IPS-15b (cell line): ENCODE data around the gene COMMD6.

Source experiments
- H3K27me3 ChIP-seq: one replicate; pipeline ENCODE4 v1.6.1; 2013; ENCODE audit warnings: low read length; ENCODE audit not compliant: control insufficient read depth, insufficient read depth
- H3K36me3 ChIP-seq: one replicate; pipeline ENCODE4 v1.6.1; 2013; ENCODE audit warnings: low read length; ENCODE audit not compliant: control insufficient read depth, insufficient read depth
- H3K4me1 ChIP-seq: one replicate; pipeline ENCODE4 v1.6.1; 2013; ENCODE audit warnings: mild to moderate bottlenecking, low read length; ENCODE audit not compliant: control insufficient read depth, insufficient read depth
- H3K4me3 ChIP-seq: one replicate; pipeline ENCODE4 v1.5.1; 2013; ENCODE audit warnings: low read depth, low read length
- H3K9ac ChIP-seq: one replicate; pipeline ENCODE4 v1.6.1; 2013; ENCODE audit warnings: low read depth, mild to moderate bottlenecking, low read length
- H3K9me3 ChIP-seq: one replicate; pipeline ENCODE4 v1.6.1; 2013; ENCODE audit warnings: mild to moderate bottlenecking, low read length; ENCODE audit not compliant: control insufficient read depth, insufficient read depth

The COMMD6 gene

DNA sequence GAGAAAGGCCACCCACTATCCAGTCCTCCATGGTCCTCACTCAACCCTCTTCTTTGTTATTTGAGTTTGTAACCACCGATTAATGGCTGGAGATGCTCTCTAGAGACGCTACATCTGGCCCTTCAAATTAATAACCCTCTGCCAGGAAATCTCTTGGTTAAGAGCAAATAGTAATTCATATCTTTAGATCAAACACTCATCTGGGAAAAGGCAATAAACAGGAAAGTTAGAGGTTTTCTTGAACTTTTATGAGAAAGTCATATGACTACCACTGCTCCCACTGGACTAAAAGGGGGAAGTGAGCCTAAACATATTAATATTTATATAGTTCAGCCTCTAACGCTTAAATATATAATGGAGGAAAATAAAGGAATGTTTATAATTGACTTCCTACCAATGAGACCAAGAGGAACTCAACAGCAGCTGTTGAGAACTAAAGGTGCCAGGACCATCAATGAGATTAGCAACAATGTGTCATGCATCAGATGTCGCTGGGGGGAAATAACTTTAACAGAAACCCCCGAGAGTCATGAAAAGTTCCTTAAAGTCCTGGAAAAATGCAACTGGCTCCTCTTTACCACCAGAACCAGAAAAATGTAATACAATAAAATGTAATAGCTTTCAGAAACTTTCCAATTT, 58.4 kb downstream of the COMMD6 start:
- Histone ChIP-seq H3K9me3 (no peaks in the 10 kb centered on the region), H3K27me3 (peaks cover 6% of the 10 kb centered on the region), H3K4me1 (no peaks in the 10 kb centered on the region), H3K4me3 (no peak overlapping the region), H3K36me3 (no peaks in the 10 kb centered on the region), H3K9ac (no peak overlapping the region)

GRCh38 chr13:75478659-75479058, 59.0 kb downstream of the COMMD6 start:
- Histone ChIP-seq H3K27me3 (peaks cover 6% of the 10 kb centered on the region), H3K4me3 (no peak overlapping the region), H3K9ac (no peak overlapping the region), H3K36me3 (no peaks in the 10 kb centered on the region), H3K4me1 (no peaks in the 10 kb centered on the region), H3K9me3 (no peaks in the 10 kb centered on the region)
